Epithelial cell of proximal tubule (primary cell): Measurements from ENCODE around the gene AK2. TPM values are rescaled to one million over a fixed set of nuclear protein-coding genes. Genes with fewer than 3 reads are reported as not detected.

Experiments
- DNase-seq: peaks from one replicate; pipeline ENCODE4 v3.0.0-alpha.2; 2011; ENCODE audit warnings: low read depth
- H3K4me3 ChIP-seq: 2 replicates; pipeline ENCODE4 v1.5.1; 2011; ENCODE audit warnings: low read depth, mild to moderate bottlenecking, low read length
- CTCF ChIP-seq: conservative IDR thresholded peaks from 2 replicates; pipeline ENCODE4 v1.5.1; 2012; ENCODE audit warnings: low read depth, mild to moderate bottlenecking, low read length
- total RNA-seq: library from RNA; depleted of rRNA; stranded (reverse); fragments of >200 nt; gene quantifications from 2 replicates; pipeline ENCODE4 v1.2.3, GENCODE V29; 2015

Gene AK2
- total RNA-seq, 1 donor from 2014 or later: 276 TPM

DNA sequence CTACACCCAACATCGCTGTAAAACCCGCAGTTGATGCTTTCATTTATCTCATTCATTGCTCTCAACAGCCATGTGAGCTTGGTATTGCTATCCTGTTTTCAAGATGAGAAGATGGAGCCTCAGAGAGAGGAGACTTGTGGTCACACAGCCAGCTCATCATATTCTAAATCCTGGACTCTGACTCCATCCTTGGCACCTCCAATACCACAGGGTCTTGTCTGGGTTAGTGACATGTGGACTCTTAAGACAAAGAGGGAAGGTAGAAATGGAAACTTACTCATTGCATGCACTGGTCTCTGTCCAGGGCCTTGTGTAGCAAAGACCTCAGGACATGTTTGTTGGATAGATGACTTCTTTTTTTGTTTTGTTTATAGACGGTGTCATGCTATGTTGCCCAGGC is 65.1 kb downstream of the AK2 start:
- H3K4me3 ChIP-seq: no peak overlapping the region
- TF ChIP-seq CTCF: no peak
- DNase-seq: no peak

- H3K4me3 ChIP-seq: no peak overlapping the region
- no peak for DNase-seq
- no peak for TF ChIP-seq CTCF
Measured at GRCh38 chr1:32971156-32971555, 65.5 kb downstream of the AK2 start.

- no peak for TF ChIP-seq CTCF
- DNase-seq: no peak
- no peak overlapping the region for H3K4me3 ChIP-seq
Measured at GRCh38 chr1:32969566-32969965, 67.1 kb downstream of the AK2 start.

DNA sequence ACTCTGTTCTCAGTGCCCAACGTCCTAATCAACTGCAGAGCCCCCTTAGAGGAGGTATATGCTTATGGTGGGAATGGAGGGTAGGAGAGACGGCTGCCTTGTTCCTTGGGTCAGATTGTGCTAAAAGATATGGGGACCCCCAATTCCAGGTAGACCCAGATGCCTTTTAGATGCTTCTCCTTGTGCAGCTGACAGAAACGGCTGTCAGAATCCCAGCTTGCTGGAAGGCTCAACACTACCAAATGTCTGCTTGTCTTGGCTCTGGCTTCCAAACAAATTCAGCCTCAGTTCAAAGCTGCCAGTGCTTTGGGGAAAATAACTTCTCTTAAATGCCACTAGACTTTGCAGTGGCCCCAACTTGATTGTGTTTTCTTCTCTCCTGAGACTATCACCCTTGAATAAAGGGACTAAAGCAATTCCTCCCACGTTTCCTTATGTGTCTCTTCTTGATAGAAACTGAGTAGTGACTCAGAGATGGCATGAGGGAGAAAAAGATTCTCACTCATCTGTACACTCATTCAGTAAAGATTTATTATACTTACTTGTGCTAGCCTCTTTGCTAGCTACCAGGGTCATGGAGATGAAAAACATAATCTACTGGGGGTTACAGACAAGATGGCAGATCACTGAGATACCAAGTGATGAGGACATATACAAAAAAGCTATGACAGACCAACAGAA is 68.7 kb downstream of the AK2 start:
- no peak overlapping the region for H3K4me3 ChIP-seq
- DNase-seq: no peak
- no peak for TF ChIP-seq CTCF

GRCh38 chr1:32966900-32967299 is 69.8 kb downstream of the AK2 start:
- no peak for TF ChIP-seq CTCF
- no peak overlapping the region for H3K4me3 ChIP-seq
- DNase-seq: no peak

GRCh38 chr1:32965251-32965747 is 71.4 kb downstream of the AK2 start:
- TF ChIP-seq CTCF: no peak
- no peak for DNase-seq
- H3K4me3 ChIP-seq: peak overlapping the region; percentile 84
